CD14-positive monocyte (primary cell): ENCODE results near the gene CRACDL. TPM values are rescaled to one million over a fixed set of nuclear protein-coding genes. Genes with fewer than 3 reads are reported as not detected.

Source experiments
- DNase-seq, 3 donors: peaks; one replicate each; pipeline ENCODE4 v3.0.0-alpha.2; 2011 to 2022
- H2AFZ ChIP-seq: 2 replicates; pipeline ENCODE4 v1.6.0; 2012; ENCODE audit warnings: mild to moderate bottlenecking, low read depth, low read length, inconsistent platforms; ENCODE audit not compliant: insufficient read depth, poor library complexity, severe bottlenecking
- H3K27ac ChIP-seq, 2 donors: 1 replicate in 1 of 2; 2 replicates in 1 of 2; pipeline ENCODE4 v1.5.1; 2012 to 2013; ENCODE audit warnings: low read length in 2 of 2, control low read depth in 1 of 2, inconsistent platforms in 1 of 2, low read depth in 1 of 2, mild to moderate bottlenecking in 1 of 2
- H3K27me3 ChIP-seq, 2 donors: one replicate each; pipeline versions ENCODE4 v1.6.0 to v1.6.1; 2011 to 2013; ENCODE audit warnings: low read length in 2 of 2; ENCODE audit not compliant: control insufficient read depth in 2 of 2, insufficient read depth in 2 of 2
- H3K36me3 ChIP-seq, 2 donors: replicated peaks in 1 of 2; 1 replicate in 1 of 2; 2 replicates in 1 of 2; pipeline versions ENCODE4 v1.5.1 to v1.6.1; 2012 to 2013; ENCODE audit warnings: low read length in 2 of 2, control low read depth in 1 of 2, inconsistent platforms in 1 of 2, mild to moderate bottlenecking in 1 of 2; ENCODE audit not compliant: insufficient read depth in 2 of 2, control insufficient read depth in 1 of 2
- H3K4me1 ChIP-seq, 2 donors: 1 replicate in 1 of 2; 2 replicates in 1 of 2; pipeline versions ENCODE4 v1.5.1 to v1.6.1; 2012 to 2013; ENCODE audit warnings: low read length in 2 of 2, control low read depth in 1 of 2, inconsistent platforms in 1 of 2, mild to moderate bottlenecking in 1 of 2, moderate library complexity in 1 of 2; ENCODE audit not compliant: insufficient read depth in 2 of 2, control insufficient read depth in 1 of 2
- H3K4me2 ChIP-seq: replicated peaks from 2 replicates; pipeline ENCODE3; 2012; ENCODE audit warnings: low read length, moderate library complexity, mild to moderate bottlenecking; ENCODE audit not compliant: poor library complexity, severe bottlenecking; ENCODE audit errors: extremely low read depth
- H3K4me3 ChIP-seq, 3 experiments: fragments of 200-600 bp in 1 of 3; sonication (generic) in 1 of 3; replicated peaks in 1 of 3; 1 replicate in 2 of 3; 2 replicates in 1 of 3; pipeline ENCODE4 v1.5.1; 2011 to 2013; ENCODE audit warnings: low read length in 3 of 3, mild to moderate bottlenecking in 3 of 3, control low read depth in 2 of 3, low read depth in 2 of 3, inconsistent platforms in 1 of 3, moderate library complexity in 1 of 3
- H3K79me2 ChIP-seq: 2 replicates; pipeline ENCODE4 v1.6.0; 2012; ENCODE audit warnings: mild to moderate bottlenecking, control low read depth, inconsistent platforms, low read length, moderate library complexity; ENCODE audit not compliant: insufficient read depth
- H3K9ac ChIP-seq: 2 replicates; pipeline ENCODE4 v1.6.0; 2017; ENCODE audit warnings: low read length, mild to moderate bottlenecking; ENCODE audit not compliant: insufficient read depth, poor library complexity, severe bottlenecking
- H3K9me3 ChIP-seq, 2 donors: replicated peaks in 1 of 2; 1 replicate in 1 of 2; 2 replicates in 1 of 2; pipeline versions ENCODE4 v1.5.1 to v1.6.1; 2012 to 2013; ENCODE audit warnings: low read length in 2 of 2, control low read depth in 1 of 2; ENCODE audit not compliant: control insufficient read depth in 1 of 2, insufficient read depth in 1 of 2
- H4K20me1 ChIP-seq: 2 replicates; pipeline ENCODE4 v1.6.0; 2012; ENCODE audit warnings: mild to moderate bottlenecking, low read length, control low read depth, moderate library complexity; ENCODE audit not compliant: insufficient read depth
- H3K27ac Mint-ChIP-seq, 7 donors: one replicate each; pipeline ENCODE4 v1.8.0; 2020; ENCODE audit warnings: mild to moderate bottlenecking in 7 of 7, mixed read lengths in 7 of 7, moderate library complexity in 6 of 7, inconsistent platforms in 2 of 7
- H3K27me3 Mint-ChIP-seq, 3 donors: one replicate each; pipeline ENCODE4 v1.8.0; 2021 to 2022; ENCODE audit warnings: low read depth in 3 of 3, mild to moderate bottlenecking in 3 of 3, mixed read lengths in 3 of 3, moderate library complexity in 3 of 3, inconsistent platforms in 1 of 3
- H3K36me3 Mint-ChIP-seq, 2 donors: one replicate each; pipeline ENCODE4 v1.8.0; 2020; ENCODE audit warnings: mixed read lengths in 2 of 2, inconsistent platforms in 1 of 2, mild to moderate bottlenecking in 1 of 2
- H3K4me1 Mint-ChIP-seq: one replicate; pipeline ENCODE4 v1.8.0; 2020; ENCODE audit warnings: mild to moderate bottlenecking, mixed read lengths
- H3K4me3 Mint-ChIP-seq, 2 donors: one replicate each; pipeline ENCODE4 v1.8.0; 2020; ENCODE audit warnings: mild to moderate bottlenecking in 2 of 2, mixed read lengths in 2 of 2, moderate library complexity in 1 of 2
- H3K9me3 Mint-ChIP-seq, 7 donors: one replicate each; pipeline ENCODE4 v1.8.0; 2020 to 2022; ENCODE audit warnings: mixed read lengths in 7 of 7, mild to moderate bottlenecking in 6 of 7, moderate library complexity in 6 of 7, inconsistent platforms in 2 of 7
- CTCF ChIP-seq: fragments of 200-600 bp; IDR thresholded peaks from one replicate; pipeline ENCODE4 v1.8.0; 2022; ENCODE audit warnings: antibody characterized with exemption, mild to moderate bottlenecking
- WGBS: methylation state at CpG from one replicate; pipeline ENCODE4 v1.1.5; 2013; ENCODE audit warnings: missing lambda C conversion rate; ENCODE audit not compliant: insufficient coverage; 5-methylcytosine and 5-hydroxymethylcytosine counted together
- intact Hi-C, 2 donors: fragments of 100-400 bp; cut with micrococcal nuclease; formaldehyde crosslinking; loops; one replicate each; pipeline versions ENCODE4 v1.15.0 to v1.15.1; 2023
- polyA plus RNA-seq, 3 donors: library from polyadenylated mRNA; depleted of rRNA in 1 of 3; unstranded in 2 of 3; stranded (reverse) in 1 of 3; fragments of 300-500 nt in 2 of 3; fragments of >200 nt in 1 of 3; fragmentation: Illumina TruSeq in 2 of 3; gene quantifications; 1 replicate in 2 of 3; 2 replicates in 1 of 3; pipeline ENCODE4 v1.2.3, GENCODE V29; 2012 to 2021

CRACDL gene
- polyA plus RNA-seq, 3 donors = 0.12 to 0.35 (median 0.28) TPM

DNA sequence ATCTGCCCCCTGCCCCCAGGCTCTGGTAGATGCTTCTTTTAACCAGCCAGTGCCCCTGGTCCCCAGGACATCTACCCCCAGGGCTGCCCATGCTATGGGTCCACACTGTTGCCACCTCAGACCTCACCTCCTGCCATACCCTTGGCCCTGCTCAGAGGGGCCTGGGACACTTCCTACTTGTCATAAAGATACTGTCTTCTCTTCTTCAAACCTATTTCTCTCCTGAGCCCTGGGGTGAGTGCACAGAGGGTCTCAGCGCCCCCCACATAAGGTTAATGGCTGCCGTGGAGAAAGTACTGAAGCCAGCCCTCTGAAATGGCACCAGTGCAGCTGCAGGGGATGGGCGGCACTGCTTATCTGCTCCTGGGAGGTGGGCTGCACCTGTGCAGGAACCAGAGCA lies 127.5 kb downstream of the CRACDL start:
- peaks cover 45 to 46% of the 10 kb centered on the region in 2 donors for H3K4me1 ChIP-seq
- no peak overlapping the region for H3K4me3 ChIP-seq
- peaks cover 3% of the 10 kb centered on the region for H3K79me2 ChIP-seq
- H3K27me3 ChIP-seq = no peaks in the 10 kb centered on the region
- H3K9me3 ChIP-seq = no peaks in the 10 kb centered on the region
- Mint-ChIP-seq H3K36me3 (peaks cover 4 to 7% of the 10 kb centered on the region in 2 donors), H3K9me3 (peaks cover 0 to 3% (median 0%) of the 10 kb centered on the region in 7 donors), H3K27ac (peak overlapping the region in 1 of 7 donors; percentile 65), H3K4me3 (no peak overlapping the region), H3K4me1 (peaks cover 54% of the 10 kb centered on the region), H3K27me3 (peaks cover 0 to 4% (median 3%) of the 10 kb centered on the region in 3 donors)
- TF ChIP-seq CTCF = no peak
- H3K4me2 ChIP-seq = no peak overlapping the region
- H4K20me1 ChIP-seq = no peaks in the 10 kb centered on the region
- no peak overlapping the region for H3K27ac ChIP-seq
- H3K36me3 ChIP-seq = no peaks in the 10 kb centered on the region
- H3K9ac ChIP-seq = no peak overlapping the region
- intact Hi-C loops = no loop called here
- no peak overlapping the region for H2AFZ ChIP-seq
- DNase-seq = no peak
- 100% methylated on average over 3 of the region's 3 CpGs for WGBS

DNA sequence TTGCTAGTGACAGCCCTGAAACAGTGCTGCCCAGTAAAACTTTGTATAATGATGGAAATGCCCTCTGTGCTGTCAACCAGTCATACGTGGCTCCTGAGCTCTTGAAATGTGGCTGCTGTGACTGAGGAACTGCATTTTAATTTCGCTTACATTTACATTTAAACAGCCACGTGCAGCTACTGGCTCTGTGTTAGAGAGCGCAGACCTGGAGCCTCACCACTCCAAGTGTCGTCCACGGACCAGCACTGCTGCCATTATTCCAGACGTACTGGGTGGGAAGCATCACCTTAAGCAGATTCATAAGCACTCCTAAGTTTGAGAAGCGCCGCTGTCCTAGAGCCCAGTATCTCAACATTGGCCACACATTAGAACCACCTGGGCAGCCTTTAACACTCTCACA lies 128.1 kb downstream of the CRACDL start:
- H3K9ac ChIP-seq = no peak overlapping the region
- H3K4me1 ChIP-seq = peaks cover 46 to 48% of the 10 kb centered on the region in 2 donors
- Mint-ChIP-seq H3K36me3 (peaks cover 4 to 7% of the 10 kb centered on the region in 2 donors), H3K27me3 (peaks cover 0 to 4% (median 3%) of the 10 kb centered on the region in 3 donors), H3K4me3 (no peak overlapping the region), H3K27ac (peak overlapping the region in 1 of 7 donors; percentile 40), H3K4me1 (peaks cover 55% of the 10 kb centered on the region), H3K9me3 (peaks cover 0 to 3% (median 0%) of the 10 kb centered on the region in 7 donors)
- H3K27ac ChIP-seq = no peak overlapping the region
- H3K9me3 ChIP-seq = no peaks in the 10 kb centered on the region
- no peaks in the 10 kb centered on the region for H4K20me1 ChIP-seq
- H3K4me2 ChIP-seq = no peak overlapping the region
- H3K79me2 ChIP-seq = peaks cover 3% of the 10 kb centered on the region
- no peaks in the 10 kb centered on the region for H3K36me3 ChIP-seq
- no peaks in the 10 kb centered on the region for H3K27me3 ChIP-seq
- no peak for TF ChIP-seq CTCF
- intact Hi-C loops = no loop called here
- no peak overlapping the region for H2AFZ ChIP-seq
- 94% methylated on average over 9 of the region's 9 CpGs for WGBS
- DNase-seq = no peak
- H3K4me3 ChIP-seq = no peak overlapping the region
